Measurements from ENCODE around the gene DSCAM. TPM values are rescaled to one million over a fixed set of nuclear protein-coding genes. Genes with fewer than 3 reads are reported as not detected.

DSCAM gene
- total and polyA plus RNA-seq, 2 donors (not counting 1 experiment from before 2014, with no cell fraction given): not detected

- Mint-ChIP-seq H3K4me1 (no peaks in the 10 kb centered on the region), H3K9me3 (ENCODE audit: insufficient read depth) (peaks cover 3% of the 10 kb centered on the region)
- POLR2A ChIA-PET: no interaction called here
Measured at GRCh38 chr21:40235528-40235927, 611.4 kb downstream of the DSCAM start.

DNA sequence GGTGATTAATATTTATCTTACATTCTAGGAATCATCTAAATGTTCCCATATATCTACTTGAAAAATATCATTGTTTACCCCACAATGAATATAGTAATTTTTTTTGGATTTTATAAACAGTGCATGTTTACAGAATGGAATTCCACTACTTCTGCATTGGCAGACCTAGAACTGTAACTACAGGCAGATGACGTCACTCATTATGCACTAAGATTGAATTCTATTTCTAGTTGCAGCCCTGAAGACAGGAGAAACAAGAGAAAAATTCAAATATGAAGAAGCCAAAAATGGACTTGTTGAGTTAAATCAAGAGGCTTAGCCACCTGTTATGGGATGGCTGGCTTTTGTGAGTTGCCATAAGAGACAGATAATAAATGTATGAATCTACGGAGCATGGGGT, 615.0 kb downstream of the DSCAM start:
- DNase-seq (no peak), ATAC-seq (ENCODE audit: low read depth) (no peak)
- Histone ChIP-seq H3K4me1 (ENCODE audit: control insufficient read depth in 2 of 2, insufficient read depth in 2 of 2, low read length in 2 of 2) (no peaks in the 10 kb centered on the region), H3K4me2 (replicated peaks; ENCODE audit: low read depth, low read length, poor library complexity, severe bottlenecking) (no peak overlapping the region), H3K9ac (ENCODE audit: low read length) (no peak overlapping the region), H3K27me3 (replicated peaks in 1 of 4; ENCODE audit: control extremely low read depth in 1 of 4, control insufficient read depth in 3 of 4, insufficient read depth in 4 of 4, low read length in 3 of 4) (no peaks in the 10 kb centered on the region), H3K36me3 (replicated peaks in 1 of 2; ENCODE audit: control extremely low read depth in 1 of 2, control insufficient read depth in 1 of 2, extremely low read depth in 1 of 2, insufficient read depth in 2 of 2, low read length in 1 of 2) (no peaks in the 10 kb centered on the region), H3K27ac (ENCODE audit: low read length in 2 of 2) (no peak overlapping the region), H3K4me3 (ENCODE audit: control extremely low read depth in 1 of 5, extremely low read depth in 1 of 5, insufficient read depth in 1 of 5, low read depth in 2 of 5, low read length in 4 of 5) (no peak overlapping the region), H3K9me3 (ENCODE audit: control extremely low read depth in 1 of 3, control insufficient read depth in 2 of 3, insufficient read depth in 1 of 3, low read length in 2 of 3) (no peaks in the 10 kb centered on the region), H3K79me2 (ENCODE audit: control insufficient read depth, insufficient read depth, low read length) (no peaks in the 10 kb centered on the region), H2AFZ (ENCODE audit: insufficient read depth, low read depth, low read length, poor library complexity, severe bottlenecking) (no peak overlapping the region), H4K20me1 (ENCODE audit: control insufficient read depth, insufficient read depth, low read length, poor library complexity, severe bottlenecking) (no peaks in the 10 kb centered on the region)
- POLR2A ChIA-PET: no interaction called here
- Mint-ChIP-seq H3K27me3 (no peaks in the 10 kb centered on the region), H3K27ac (no peak overlapping the region), H3K4me3 (no peak overlapping the region), H3K9me3 (ENCODE audit: insufficient read depth) (peaks cover 2% of the 10 kb centered on the region), H3K4me1 (no peaks in the 10 kb centered on the region)
- 100% methylated on average over 1 of the region's 2 CpGs for WGBS (ENCODE audit: insufficient coverage)
- CTCF ChIA-PET: no interaction called here
- TF ChIP-seq CTCF (IDR thresholded peaks at IDR 0.05) (no peak), EZH2 (IDR thresholded peaks at IDR 0.05; ENCODE audit: borderline replicate concordance, insufficient read depth, low read depth, low read length, poor library complexity, severe bottlenecking) (no peak)
- intact Hi-C loops (cut with micrococcal nuclease): no loop called here

More at GRCh38 chr21:40235528-40235927, 611.4 kb downstream of the DSCAM start:
- no peak overlapping the region for H3K9ac ChIP-seq (ENCODE audit: low read length)
- CTCF ChIA-PET: no interaction called here
- no peak for DNase-seq
- H3K36me3 ChIP-seq (replicated peaks in 1 of 2; ENCODE audit: control extremely low read depth in 1 of 2, control insufficient read depth in 1 of 2, extremely low read depth in 1 of 2, insufficient read depth in 2 of 2, low read length in 1 of 2): no peaks in the 10 kb centered on the region
- no peak overlapping the region for H2AFZ ChIP-seq (ENCODE audit: insufficient read depth, low read depth, low read length, poor library complexity, severe bottlenecking)
- no peak overlapping the region for H3K27ac Mint-ChIP-seq
- H3K79me2 ChIP-seq (ENCODE audit: control insufficient read depth, insufficient read depth, low read length): no peaks in the 10 kb centered on the region
- H4K20me1 ChIP-seq (ENCODE audit: control insufficient read depth, insufficient read depth, low read length, poor library complexity, severe bottlenecking): no peaks in the 10 kb centered on the region
- no peak overlapping the region for H3K4me3 ChIP-seq (ENCODE audit: control extremely low read depth in 1 of 5, extremely low read depth in 1 of 5, insufficient read depth in 1 of 5, low read depth in 2 of 5, low read length in 4 of 5)
- intact Hi-C loops (cut with micrococcal nuclease): no loop called here
- H3K27me3 ChIP-seq (replicated peaks in 1 of 4; ENCODE audit: control extremely low read depth in 1 of 4, control insufficient read depth in 3 of 4, insufficient read depth in 4 of 4, low read length in 3 of 4): no peaks in the 10 kb centered on the region
- TF ChIP-seq CTCF (IDR thresholded peaks at IDR 0.05) (no peak), EZH2 (IDR thresholded peaks at IDR 0.05; ENCODE audit: borderline replicate concordance, insufficient read depth, low read depth, low read length, poor library complexity, severe bottlenecking) (no peak)
- no CpG with 5 or more reads among the region's 5 CpGs for WGBS (ENCODE audit: insufficient coverage)
- H3K4me2 ChIP-seq (replicated peaks; ENCODE audit: low read depth, low read length, poor library complexity, severe bottlenecking): no peak overlapping the region
- H3K27me3 Mint-ChIP-seq: no peaks in the 10 kb centered on the region
- no peak overlapping the region for H3K27ac ChIP-seq (ENCODE audit: low read length in 2 of 2)
- no peaks in the 10 kb centered on the region for H3K4me1 ChIP-seq (ENCODE audit: control insufficient read depth in 2 of 2, insufficient read depth in 2 of 2, low read length in 2 of 2)
- no peak for ATAC-seq (ENCODE audit: low read depth)
- no peak overlapping the region for H3K4me3 Mint-ChIP-seq
- no peaks in the 10 kb centered on the region for H3K9me3 ChIP-seq (ENCODE audit: control extremely low read depth in 1 of 3, control insufficient read depth in 2 of 3, insufficient read depth in 1 of 3, low read length in 2 of 3)
